Type B pancreatic cell (in vitro differentiated cells): ENCODE data around the gene EID1. TPM values are rescaled to one million over a fixed set of nuclear protein-coding genes. Genes with fewer than 3 reads are reported as not detected.
"Not testable (repeated sequence)": the region's sequence is repeated elsewhere in the genome, so short reads cannot be mapped to it uniquely, and the experiment has no call there.

Experiments used
- DNase-seq: peaks from one replicate; pipeline ENCODE4 v3.0.0; 2021; ENCODE audit warnings: mixed read lengths; ENCODE audit not compliant: unreplicated experiment; ENCODE audit errors: extremely low spot score
- H3K27ac Mint-ChIP-seq: 2 replicates; pipeline ENCODE4 v1.8.0; 2021; ENCODE audit warnings: mild to moderate bottlenecking, mixed read lengths
- H3K27me3 Mint-ChIP-seq: 2 replicates; pipeline ENCODE4 v1.8.0; 2021; ENCODE audit warnings: mixed read lengths
- H3K36me3 Mint-ChIP-seq: 2 replicates; pipeline ENCODE4 v1.8.0; 2021; ENCODE audit warnings: mixed read lengths
- H3K4me1 Mint-ChIP-seq: one replicate; pipeline ENCODE4 v1.8.0; 2021; ENCODE audit warnings: mixed read lengths; ENCODE audit not compliant: unreplicated experiment
- H3K4me3 Mint-ChIP-seq: 2 replicates; pipeline ENCODE4 v1.8.0; 2021; ENCODE audit warnings: mild to moderate bottlenecking, mixed read lengths
- H3K9me3 Mint-ChIP-seq: 2 replicates; pipeline ENCODE4 v1.8.0; 2021; ENCODE audit warnings: mixed read lengths
- total RNA-seq: library from RNA; stranded (reverse); gene quantifications from 2 replicates; pipeline ENCODE4 v1.2.1, GENCODE V29; 2021; ENCODE audit warnings: low replicate concordance
- TF ChIP-seq, protein P1 (sequence below): fragments of 200-600 bp; sonication (generic); conservative IDR thresholded peaks from 2 replicates; pipeline ENCODE4 v1.5.0; 2021; ENCODE audit warnings: antibody characterized with exemption, mild to moderate bottlenecking

EID1 gene
- total RNA-seq, 1 donor from 2014 or later, result 164 TPM

DNA sequence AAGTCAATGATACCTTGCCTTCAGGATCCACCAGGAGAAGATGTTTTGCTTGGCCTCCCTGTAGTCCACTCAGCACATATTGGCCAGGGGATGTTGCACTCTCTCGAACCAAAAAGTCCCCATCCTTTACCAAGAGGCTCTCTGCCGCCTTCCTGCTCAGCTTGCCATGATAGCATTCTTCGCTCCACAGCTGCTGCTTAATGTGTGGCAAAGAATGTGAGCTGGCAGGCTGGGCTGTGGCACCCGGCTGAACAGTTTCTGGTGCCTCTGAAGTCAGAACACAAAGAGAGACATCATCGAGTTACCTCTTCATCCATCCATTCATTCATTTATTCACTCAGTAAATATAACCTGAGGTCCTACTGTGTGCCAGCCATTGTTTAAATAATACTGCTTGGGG is 43.2 kb upstream of the EID1 start:
- TF ChIP-seq, protein P1, sequence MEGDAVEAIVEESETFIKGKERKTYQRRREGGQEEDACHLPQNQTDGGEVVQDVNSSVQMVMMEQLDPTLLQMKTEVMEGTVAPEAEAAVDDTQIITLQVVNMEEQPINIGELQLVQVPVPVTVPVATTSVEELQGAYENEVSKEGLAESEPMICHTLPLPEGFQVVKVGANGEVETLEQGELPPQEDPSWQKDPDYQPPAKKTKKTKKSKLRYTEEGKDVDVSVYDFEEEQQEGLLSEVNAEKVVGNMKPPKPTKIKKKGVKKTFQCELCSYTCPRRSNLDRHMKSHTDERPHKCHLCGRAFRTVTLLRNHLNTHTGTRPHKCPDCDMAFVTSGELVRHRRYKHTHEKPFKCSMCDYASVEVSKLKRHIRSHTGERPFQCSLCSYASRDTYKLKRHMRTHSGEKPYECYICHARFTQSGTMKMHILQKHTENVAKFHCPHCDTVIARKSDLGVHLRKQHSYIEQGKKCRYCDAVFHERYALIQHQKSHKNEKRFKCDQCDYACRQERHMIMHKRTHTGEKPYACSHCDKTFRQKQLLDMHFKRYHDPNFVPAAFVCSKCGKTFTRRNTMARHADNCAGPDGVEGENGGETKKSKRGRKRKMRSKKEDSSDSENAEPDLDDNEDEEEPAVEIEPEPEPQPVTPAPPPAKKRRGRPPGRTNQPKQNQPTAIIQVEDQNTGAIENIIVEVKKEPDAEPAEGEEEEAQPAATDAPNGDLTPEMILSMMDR, result no peak
- Mint-ChIP-seq H3K4me1 (no peaks in the 10 kb centered on the region), H3K9me3 (peaks cover 6% of the 10 kb centered on the region), H3K4me3 (no peak overlapping the region), H3K36me3 (no peaks in the 10 kb centered on the region), H3K27me3 (no peaks in the 10 kb centered on the region), H3K27ac (no peak overlapping the region)
- DNase-seq, result no peak

DNA sequence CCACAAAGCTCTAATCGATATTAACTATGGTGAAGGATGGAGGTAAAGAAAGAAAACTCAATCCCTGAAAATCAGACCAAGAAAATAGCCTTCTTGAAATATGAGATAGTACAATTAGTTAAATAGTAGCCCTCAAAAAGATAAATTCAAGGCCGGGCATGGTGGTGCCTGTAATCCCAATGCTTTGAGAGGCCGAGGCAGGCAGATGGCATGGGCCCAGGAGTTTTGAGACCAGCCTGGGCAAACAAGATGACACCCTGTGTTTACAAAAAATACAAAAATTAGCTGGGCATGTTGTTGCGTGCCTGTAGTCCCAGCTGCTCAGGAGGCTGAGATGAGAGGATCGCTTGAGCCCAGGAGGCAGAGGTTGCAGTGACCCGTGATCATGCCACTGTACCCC is 35.4 kb upstream of the EID1 start:
- Mint-ChIP-seq H3K9me3 (no peaks in the 10 kb centered on the region), H3K4me3 (no peak overlapping the region), H3K27me3 (no peaks in the 10 kb centered on the region), H3K4me1 (no peaks in the 10 kb centered on the region), H3K27ac (no peak overlapping the region), H3K36me3 (no peaks in the 10 kb centered on the region)
- DNase-seq, result no peak
- TF ChIP-seq, protein P1, result no peak

DNA sequence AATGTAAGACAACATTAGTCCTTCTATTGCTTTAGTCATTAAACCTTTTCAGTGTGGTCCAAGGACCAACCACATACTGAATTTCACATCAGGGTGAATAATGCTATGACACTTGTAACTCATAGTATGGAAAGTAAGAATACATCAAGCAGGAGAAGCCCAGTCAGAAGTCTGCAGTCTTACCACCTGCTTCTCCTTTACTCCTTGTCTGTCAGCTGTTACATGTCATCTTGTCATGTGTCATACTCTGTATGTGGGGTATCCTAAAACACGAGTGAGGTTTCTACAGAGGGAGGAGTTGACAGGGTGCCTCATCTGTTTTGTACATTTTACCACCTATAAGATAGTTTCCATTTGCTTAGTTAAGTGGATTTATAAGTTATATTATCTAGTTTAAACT is 32.8 kb upstream of the EID1 start:
- no peaks in the 10 kb centered on the region for H3K4me1 Mint-ChIP-seq

DNA sequence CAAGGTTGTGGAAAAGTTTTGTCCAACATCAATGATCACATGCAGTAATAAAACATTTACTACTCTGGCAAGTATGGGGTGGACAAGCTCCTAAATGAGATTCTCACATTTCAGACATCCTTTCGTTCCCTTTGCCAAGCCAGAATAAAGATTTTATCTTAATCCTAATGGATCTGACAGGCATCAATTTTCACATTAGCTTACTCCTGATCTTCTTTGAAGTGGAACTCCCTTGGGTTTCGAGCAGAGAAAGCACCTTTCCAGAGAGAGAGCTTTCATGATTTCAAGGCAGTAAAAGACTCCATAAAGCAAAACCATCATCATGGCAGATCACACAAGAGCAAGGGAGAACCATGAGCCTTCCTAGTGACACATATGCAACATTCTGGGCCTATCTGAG is 27.3 kb upstream of the EID1 start:
- no peaks in the 10 kb centered on the region for H3K9me3 Mint-ChIP-seq
- peaks cover 4% of the 10 kb centered on the region for H3K36me3 Mint-ChIP-seq
- no peaks in the 10 kb centered on the region for H3K27me3 Mint-ChIP-seq
- H3K27ac Mint-ChIP-seq, result no peak overlapping the region
- TF ChIP-seq, protein P1, result no peak
- H3K4me1 Mint-ChIP-seq, result peaks cover 5% of the 10 kb centered on the region
- no peak for DNase-seq
- no peak overlapping the region for H3K4me3 Mint-ChIP-seq

More for the DNA sequence above, 32.8 kb upstream of the EID1 start:
- H3K36me3 Mint-ChIP-seq, result no peaks in the 10 kb centered on the region
- no peak overlapping the region for H3K4me3 Mint-ChIP-seq
- no peak for DNase-seq
- TF ChIP-seq, protein P1, result no peak
- H3K27me3 Mint-ChIP-seq, result no peaks in the 10 kb centered on the region
- no peak overlapping the region for H3K27ac Mint-ChIP-seq
- H3K9me3 Mint-ChIP-seq, result no peaks in the 10 kb centered on the region

DNA sequence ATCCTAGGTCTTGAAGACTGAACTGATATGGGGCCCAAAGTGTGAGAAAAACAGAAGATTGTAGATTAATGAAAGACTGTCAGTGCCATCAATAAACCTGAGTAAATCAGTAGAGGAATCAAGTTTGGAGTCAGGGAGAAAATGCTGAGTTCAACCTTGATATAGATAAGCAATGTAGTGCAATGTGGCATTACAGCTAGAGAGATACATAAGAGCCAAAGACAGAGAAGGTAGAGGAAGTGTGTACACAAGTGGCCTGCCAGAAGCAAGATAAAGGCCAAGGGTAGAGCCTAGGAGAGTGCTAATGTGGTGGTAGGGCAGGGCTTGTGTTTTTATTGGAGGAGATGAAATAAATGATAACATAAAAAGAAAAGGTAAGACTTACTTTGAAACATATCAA is 26.0 kb upstream of the EID1 start:
- Mint-ChIP-seq H3K4me1 (peaks cover 15% of the 10 kb centered on the region), H3K9me3 (no peaks in the 10 kb centered on the region), H3K4me3 (no peak overlapping the region), H3K27ac (no peak overlapping the region), H3K36me3 (peaks cover 4% of the 10 kb centered on the region), H3K27me3 (no peaks in the 10 kb centered on the region)
- TF ChIP-seq, protein P1, result no peak
- no peak for DNase-seq

DNA sequence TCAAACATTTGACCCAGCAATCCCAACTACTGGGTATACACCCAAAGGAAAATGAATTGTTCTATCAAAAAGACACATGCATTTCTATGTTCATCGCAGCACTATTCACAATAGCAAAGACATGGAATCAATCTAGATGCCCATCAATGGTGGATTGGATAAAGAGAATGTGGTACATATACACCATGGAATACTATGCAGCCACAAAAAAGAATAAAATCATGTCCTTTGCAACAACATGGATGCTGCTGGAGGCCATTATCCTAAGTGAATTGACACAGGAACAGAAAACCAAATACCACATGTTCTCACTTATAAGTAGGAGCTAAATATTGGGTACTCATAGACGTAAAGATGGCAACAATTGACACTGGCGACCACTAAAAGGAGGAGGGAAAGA is 23.5 kb upstream of the EID1 start:
- peaks cover 22% of the 10 kb centered on the region for H3K4me1 Mint-ChIP-seq
- not testable (repeated sequence) for DNase-seq, H3K4me3 Mint-ChIP-seq, H3K27ac Mint-ChIP-seq, H3K36me3 Mint-ChIP-seq, H3K27me3 Mint-ChIP-seq, H3K9me3 Mint-ChIP-seq
